ENCODE measurements around the gene ASTN2.

- TF ChIP-seq EZH2phosphoT487 (IDR thresholded peaks at IDR 0.05; ENCODE audit: insufficient read depth, low read depth) (no peak), EZH2 (IDR thresholded peaks at IDR 0.05; ENCODE audit: insufficient read depth, poor library complexity, severe bottlenecking) (no peak)
Observed at GRCh38 chr9:116661037-116661954, 753.6 kb downstream of the ASTN2 start.

Data from GM23248 (cell line).